H9 (cell line): Measurements from ENCODE around the gene ARHGEF7. TPM values are rescaled to one million over a fixed set of nuclear protein-coding genes. Genes with fewer than 3 reads are reported as not detected.
A peak's percentile ranks its signal among the peaks of the same experiment; 100 is the strongest.

Source experiments
- DNase-seq: peaks from one replicate; pipeline ENCODE4 v3.0.0-alpha.2; 2017
- H2AFZ ChIP-seq: one replicate; pipeline ENCODE4 v1.6.1; 2013; ENCODE audit warnings: mild to moderate bottlenecking, low read length, control low read depth, moderate library complexity
- H2AK5ac ChIP-seq: 2 replicates; pipeline ENCODE4 v1.6.1; 2013; ENCODE audit warnings: low read length, control low read depth, mixed read lengths; ENCODE audit not compliant: insufficient read length
- H2BK120ac ChIP-seq: one replicate; pipeline ENCODE4 v1.6.1; 2013; ENCODE audit warnings: low read depth, mild to moderate bottlenecking, low read length, control low read depth, inconsistent platforms; ENCODE audit not compliant: poor library complexity, severe bottlenecking
- H2BK12ac ChIP-seq: 2 replicates; pipeline ENCODE4 v1.6.1; 2013; ENCODE audit warnings: low read length, control low read depth, mixed read lengths, low read depth; ENCODE audit not compliant: insufficient read length
- H2BK15ac ChIP-seq: 2 replicates; pipeline ENCODE4 v1.6.1; 2013; ENCODE audit warnings: low read depth, low read length, control low read depth
- H2BK20ac ChIP-seq: one replicate; pipeline ENCODE4 v1.6.1; 2013; ENCODE audit warnings: low read depth, mild to moderate bottlenecking, low read length, control low read depth, inconsistent platforms; ENCODE audit not compliant: poor library complexity, severe bottlenecking
- H2BK5ac ChIP-seq: 2 replicates; pipeline ENCODE4 v1.6.1; 2013; ENCODE audit warnings: low read length, control low read depth, mixed read lengths; ENCODE audit not compliant: insufficient read length
- H3K14ac ChIP-seq: 2 replicates; pipeline ENCODE4 v1.6.1; 2013; ENCODE audit warnings: low read length, control low read depth; ENCODE audit not compliant: insufficient read depth
- H3K18ac ChIP-seq: 2 replicates; pipeline ENCODE4 v1.6.1; 2013; ENCODE audit warnings: low read depth, mild to moderate bottlenecking, mixed read lengths, low read length, control low read depth; ENCODE audit not compliant: insufficient read length
- H3K23ac ChIP-seq: 2 replicates; pipeline ENCODE4 v1.6.1; 2013; ENCODE audit warnings: low read length, control low read depth, mixed read lengths, low read depth; ENCODE audit not compliant: insufficient read length
- H3K23me2 ChIP-seq: 2 replicates; pipeline ENCODE4 v1.6.1; 2013; ENCODE audit warnings: low read depth, mild to moderate bottlenecking, mixed read lengths, low read length, control low read depth; ENCODE audit not compliant: insufficient read length, poor library complexity, severe bottlenecking
- H3K27ac ChIP-seq: 2 replicates; pipeline ENCODE4 v1.5.1; 2013; ENCODE audit warnings: low read length, control low read depth, mixed read lengths, low read depth; ENCODE audit not compliant: insufficient read length
- H3K27me3 ChIP-seq: 2 replicates; pipeline ENCODE4 v1.6.1; 2013; ENCODE audit warnings: low read length, control low read depth, inconsistent platforms; ENCODE audit not compliant: insufficient read depth
- H3K4ac ChIP-seq: 2 replicates; pipeline ENCODE4 v1.6.1; 2013; ENCODE audit warnings: low read depth, mild to moderate bottlenecking, control low read depth, inconsistent platforms, low read length, moderate library complexity
- H3K4me1 ChIP-seq: 2 replicates; pipeline ENCODE4 v1.6.1; 2013; ENCODE audit warnings: low read length, control low read depth, inconsistent platforms; ENCODE audit not compliant: insufficient read depth
- H3K4me2 ChIP-seq: 2 replicates; pipeline ENCODE4 v1.6.1; 2013; ENCODE audit warnings: low read length, control low read depth, mixed read lengths; ENCODE audit not compliant: insufficient read length, insufficient read depth
- H3K56ac ChIP-seq: 2 replicates; pipeline ENCODE4 v1.6.1; 2013; ENCODE audit warnings: low read depth, mild to moderate bottlenecking, mixed read lengths, low read length, control low read depth; ENCODE audit not compliant: insufficient read length
- H3K79me1 ChIP-seq: 2 replicates; pipeline ENCODE4 v1.6.1; 2013; ENCODE audit warnings: low read depth, mild to moderate bottlenecking, moderate library complexity, low read length, control low read depth, inconsistent platforms; ENCODE audit not compliant: insufficient read depth, poor library complexity, severe bottlenecking
- H3K79me2 ChIP-seq: 2 replicates; pipeline ENCODE4 v1.6.1; 2013; ENCODE audit warnings: low read length, control low read depth, inconsistent platforms; ENCODE audit not compliant: insufficient read depth
- H3K9ac ChIP-seq: 2 replicates; pipeline ENCODE4 v1.6.1; 2013; ENCODE audit warnings: low read length, control low read depth, mixed read lengths; ENCODE audit not compliant: insufficient read length; ENCODE audit errors: extremely low read depth
- H3K9me3 ChIP-seq: one replicate; pipeline ENCODE4 v1.6.1; 2013; ENCODE audit warnings: low read depth, low read length, inconsistent platforms; ENCODE audit not compliant: control insufficient read depth
- H3T11ph ChIP-seq: one replicate; pipeline ENCODE4 v1.6.1; 2013; ENCODE audit warnings: mild to moderate bottlenecking, low read length, control low read depth, inconsistent platforms
- H4K20me1 ChIP-seq: one replicate; pipeline ENCODE4 v1.6.1; 2013; ENCODE audit not compliant: control insufficient read depth, insufficient read length, insufficient read depth
- H4K5ac ChIP-seq: 2 replicates; pipeline ENCODE4 v1.6.1; 2013; ENCODE audit warnings: low read depth, mild to moderate bottlenecking, mixed read lengths, low read length, control low read depth; ENCODE audit not compliant: insufficient read length
- H4K8ac ChIP-seq: replicated peaks from 2 replicates; pipeline ENCODE4 v1.6.1; 2013; ENCODE audit warnings: low read length, control low read depth, mixed read lengths, low read depth; ENCODE audit not compliant: insufficient read length
- H4K91ac ChIP-seq: 2 replicates; pipeline ENCODE4 v1.6.1; 2013; ENCODE audit warnings: low read depth, mild to moderate bottlenecking, moderate library complexity, mixed read lengths, low read length, control low read depth; ENCODE audit not compliant: insufficient read length
- H3K27ac Mint-ChIP-seq, 3 experiments: 2 replicates in 2 of 3; 3 replicates in 1 of 3; pipeline ENCODE4 v1.8.0; 2020 to 2021; ENCODE audit warnings: mixed read lengths in 3 of 3, mild to moderate bottlenecking in 1 of 3, moderate library complexity in 1 of 3
- H3K27me3 Mint-ChIP-seq: 2 replicates; pipeline ENCODE4 v1.8.0; 2021; ENCODE audit warnings: low read depth, mild to moderate bottlenecking, moderate library complexity, mixed read lengths
- H3K36me3 Mint-ChIP-seq, 3 experiments: 2 replicates in 2 of 3; 3 replicates in 1 of 3; pipeline ENCODE4 v1.8.0; 2020 to 2021; ENCODE audit warnings: low read depth in 3 of 3, mixed read lengths in 3 of 3; ENCODE audit not compliant: insufficient read depth in 1 of 3
- H3K4me1 Mint-ChIP-seq, 2 experiments: 2 replicates each; pipeline ENCODE4 v1.8.0; 2020; ENCODE audit warnings: mixed read lengths in 2 of 2
- H3K4me3 Mint-ChIP-seq, 2 experiments: 2 replicates in 1 of 2; 3 replicates in 1 of 2; pipeline ENCODE4 v1.8.0; 2020 to 2021; ENCODE audit warnings: mild to moderate bottlenecking in 2 of 2, mixed read lengths in 2 of 2, moderate library complexity in 1 of 2
- H3K9me3 Mint-ChIP-seq, 2 experiments: 2 replicates in 1 of 2; 3 replicates in 1 of 2; pipeline ENCODE4 v1.8.0; 2020; ENCODE audit warnings: mild to moderate bottlenecking in 2 of 2, mixed read lengths in 2 of 2, moderate library complexity in 1 of 2
- CTCF ChIP-seq: fragments of 200-600 bp; sonication (generic); conservative IDR thresholded peaks from 3 replicates; pipeline ENCODE4 v1.8.0; 2021; ENCODE audit warnings: antibody characterized with exemption, mild to moderate bottlenecking
- WGBS: extraction: QIAGEN DNeasy Blood & Tissue Kit; methylation state at CpG from one replicate; pipeline ENCODE4 v1.1.7; 2013; ENCODE audit warnings: missing lambda C conversion rate, low lambda C conversion rate, mixed read lengths; ENCODE audit not compliant: insufficient read length; ENCODE audit errors: extremely low coverage; 5-methylcytosine and 5-hydroxymethylcytosine counted together
- total RNA-seq: library from RNA; stranded (reverse); gene quantifications from 2 replicates; pipeline ENCODE4 v1.2.1, GENCODE V29; 2021

Gene ARHGEF7
- total RNA-seq, 1 experiment from 2014 or later = 51.9 TPM

DNA sequence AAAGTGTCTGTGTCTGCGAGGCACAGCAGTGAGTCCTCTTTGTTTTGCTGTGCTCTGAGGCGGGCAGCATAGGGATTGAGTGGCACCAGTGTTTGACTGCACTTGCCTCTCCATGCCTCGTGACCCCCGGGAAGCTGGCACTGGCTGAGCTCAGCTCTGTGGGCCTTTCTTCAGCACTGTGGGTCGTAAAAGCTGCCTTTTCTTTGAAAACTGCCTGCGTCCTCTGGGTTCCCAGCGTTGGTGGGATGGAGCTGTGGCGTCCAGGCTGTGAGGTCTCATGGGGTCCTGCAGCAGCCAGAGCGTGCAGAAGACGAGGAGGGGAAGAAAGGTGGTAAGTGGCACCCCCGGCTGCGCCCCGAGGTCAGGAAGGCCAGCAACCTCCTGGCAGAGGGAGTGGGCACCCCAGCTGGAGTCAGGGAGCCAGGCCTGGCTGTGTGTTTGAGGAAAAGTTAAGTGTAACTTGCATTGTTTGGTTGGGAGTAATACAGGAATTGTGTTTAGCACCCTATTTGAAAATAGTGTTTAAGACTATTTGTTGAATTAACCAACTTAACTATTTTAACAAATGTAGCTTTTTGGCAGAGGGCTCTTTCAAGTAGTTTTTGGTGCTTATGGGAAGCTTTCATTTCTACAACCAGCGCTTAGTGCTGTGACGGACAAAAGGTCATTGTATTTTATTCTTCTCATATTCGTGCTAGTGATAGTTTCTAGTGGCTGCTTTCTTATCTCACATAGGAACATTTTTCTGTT is 126.1 kb downstream of the ARHGEF7 start:
- WGBS = no CpG with 5 or more reads among the region's 16 CpGs
- H3K27ac Mint-ChIP-seq = peak overlapping the region in 2 of 3 experiments; percentile 71 to 83; a peak in 3 of 7 replicates
- H3K4me1 Mint-ChIP-seq = peaks cover 20 to 22% of the 10 kb centered on the region in 2 experiments
- Histone ChIP-seq H2AK5ac (no peak overlapping the region), H4K91ac (no peak overlapping the region), H3K4me2 (no peak overlapping the region), H3K79me2 (no peaks in the 10 kb centered on the region), H3K79me1 (no peaks in the 10 kb centered on the region), H4K5ac (no peak overlapping the region), H3K23me2 (no peaks in the 10 kb centered on the region), H4K8ac (no peak overlapping the region), H3T11ph (no peak overlapping the region), H3K9me3 (no peaks in the 10 kb centered on the region), H2BK120ac (no peak overlapping the region), H2BK15ac (no peak overlapping the region), H2AFZ (no peak overlapping the region), H3K4ac (no peak overlapping the region), H3K27me3 (no peaks in the 10 kb centered on the region), H2BK5ac (no peak overlapping the region), H3K14ac (peak overlapping the region; percentile 24; the same call in 1 of the 2 replicates), H3K18ac (no peak overlapping the region), H3K9ac (no peak overlapping the region), H3K27ac (no peak overlapping the region), H3K4me1 (peaks cover 8% of the 10 kb centered on the region; the same call in 1 of the 2 replicates), H2BK12ac (no peak overlapping the region), H4K20me1 (no peaks in the 10 kb centered on the region), H2BK20ac (no peak overlapping the region), H3K56ac (no peak overlapping the region), H3K23ac (no peak overlapping the region)
- TF ChIP-seq CTCF = no peak
- H3K9me3 Mint-ChIP-seq = no peaks in the 10 kb centered on the region
- H3K4me3 Mint-ChIP-seq = no peak overlapping the region; a peak in 1 of 5 replicates
- peaks cover 11 to 37% (median 30%) of the 10 kb centered on the region in 3 experiments; a peak in 6 of 7 replicates for H3K36me3 Mint-ChIP-seq
- no peaks in the 10 kb centered on the region for H3K27me3 Mint-ChIP-seq
- no peak for DNase-seq
